GM12878 (cell line): ENCODE data around the gene S100A8. TPM values are rescaled to one million over a fixed set of nuclear protein-coding genes. Genes with fewer than 3 reads are reported as not detected.
A peak's percentile ranks its signal among the peaks of the same experiment; 100 is the strongest.

Source experiments
- ATAC-seq: fragments of 200-7000 bp; cut with Tn5 transposase; 3 replicates; pipeline ENCODE4 v1.9.1; 2020; ENCODE audit warnings: mild to moderate bottlenecking, moderate library complexity
- BruUV-seq: library from RNA; stranded (reverse); fragments of 400-500 nt; replicated peaks from 2 replicates; lab custom pipeline; 2021; lab: Mats Ljungman, UMichigan
- CTCF ChIA-PET: fragments of 300-600 bp; sonication (Branson Sonifier 250); formaldehyde crosslinking; extraction: SDS; loops from one replicate; lab custom pipeline; 2021; ENCODE audit warnings: inconsistent platforms; lab: Yijun Ruan, JAX
- POLR2A ChIA-PET: fragments of 350-600 bp; formaldehyde crosslinking; extraction: SDS; loops from one replicate; lab custom pipeline; 2021; ENCODE audit warnings: inconsistent platforms; lab: Charles Lee
- RAD21 ChIA-PET: fragments of 300-600 bp; sonication (Branson Sonifier 250); formaldehyde crosslinking; loops from one replicate; lab custom pipeline; 2023; ENCODE audit warnings: antibody characterized with exemption; ENCODE audit not compliant: unreplicated experiment; lab: Charles Lee
- SMC1A ChIA-PET: fragments of 300-600 bp; sonication (Branson Sonifier 250); formaldehyde crosslinking; loops from one replicate; lab custom pipeline; 2023; ENCODE audit not compliant: unreplicated experiment, uncharacterized antibody; lab: Charles Lee
- DNase-seq: peaks from one replicate; pipeline ENCODE4 v3.0.0-alpha.2; 2011; ENCODE audit warnings: low read depth, low spot score
- FAIRE-seq: peaks from 3 replicates; lab custom pipeline; 2011; peaks lifted over from hg19 to GRCh38; lab: Jason Lieb, UNC
- H2AFZ ChIP-seq: 2 replicates; pipeline ENCODE4 v1.6.0; 2011; ENCODE audit warnings: low read depth, low read length, control low read depth; ENCODE audit not compliant: control insufficient read depth
- H3K27ac ChIP-seq: 2 replicates; pipeline ENCODE4 v1.5.1; 2011; ENCODE audit warnings: control low read depth; ENCODE audit not compliant: control insufficient read depth, insufficient read depth
- H3K27me3 ChIP-seq, 2 experiments: replicated peaks in 1 of 2; 2 replicates each; pipeline versions ENCODE4 v1.6.0 to v1.6.1; 2011; ENCODE audit warnings: low read length in 1 of 2; ENCODE audit not compliant: control insufficient read depth in 2 of 2, insufficient read depth in 2 of 2
- H3K36me3 ChIP-seq, 2 experiments: 2 replicates each; pipeline ENCODE4 v1.5.1; 2011; ENCODE audit warnings: low read length in 1 of 2; ENCODE audit not compliant: control insufficient read depth in 2 of 2, insufficient read depth in 2 of 2
- H3K4me1 ChIP-seq: 2 replicates; pipeline ENCODE4 v1.6.1; 2011; ENCODE audit warnings: mild to moderate bottlenecking, low read length, moderate library complexity, mixed read lengths; ENCODE audit not compliant: control insufficient read depth, insufficient read depth
- H3K4me2 ChIP-seq: 2 replicates; pipeline ENCODE4 v1.6.0; 2011; ENCODE audit warnings: control low read depth; ENCODE audit not compliant: control insufficient read depth, insufficient read depth
- H3K4me3 ChIP-seq: fragments of 200-600 bp; sonication (generic); 2 replicates; pipeline ENCODE4 v1.5.1; 2016
- H3K79me2 ChIP-seq: 2 replicates; pipeline ENCODE4 v1.6.0; 2011; ENCODE audit warnings: low read length; ENCODE audit not compliant: control insufficient read depth, insufficient read depth
- H3K9ac ChIP-seq: 2 replicates; pipeline ENCODE4 v1.8.0; 2011; ENCODE audit warnings: low read length, control low read depth, mixed read lengths; ENCODE audit not compliant: control insufficient read depth, insufficient read depth
- H3K9me3 ChIP-seq: replicated peaks from 3 replicates; pipeline ENCODE4 v1.5.1; 2011; ENCODE audit warnings: mild to moderate bottlenecking, low read length; ENCODE audit not compliant: control insufficient read depth, insufficient read depth
- H4K20me1 ChIP-seq: 2 replicates; pipeline ENCODE4 v1.6.0; 2011; ENCODE audit not compliant: control insufficient read depth, insufficient read depth
- CHD4 ChIP-seq: fragments of 200-600 bp; sonication (generic); IDR thresholded peaks from 2 replicates; pipeline ENCODE4 v1.6.1; 2016; ENCODE audit warnings: mild to moderate bottlenecking
- CREB1 ChIP-seq: IDR thresholded peaks from 2 replicates; pipeline ENCODE4 v1.6.1; 2012; ENCODE audit warnings: low read depth, mild to moderate bottlenecking, inconsistent platforms
- EP300 ChIP-seq, 2 experiments: fragments of 150-350 bp in 1 of 2; IDR thresholded peaks; 2 replicates each; pipeline ENCODE4 v1.6.1; 2011 to 2012; ENCODE audit warnings: low read depth in 2 of 2, low read length in 2 of 2, borderline replicate concordance in 1 of 2, improper control_type of control experiment in 1 of 2, inconsistent platforms in 1 of 2; ENCODE audit not compliant: control insufficient read depth in 1 of 2
- ESRRA ChIP-seq: IDR thresholded peaks from 2 replicates; pipeline ENCODE4 v1.6.1; 2012; ENCODE audit warnings: mild to moderate bottlenecking, low read length, improper control_type of control experiment
- IKZF2 ChIP-seq, 2 experiments: fragments of 450-650 bp; IDR thresholded peaks; 2 replicates each; pipeline ENCODE4 v1.6.1; 2017; ENCODE audit warnings: mild to moderate bottlenecking in 2 of 2, moderate library complexity in 2 of 2
- MXI1 ChIP-seq: fragments of 150-350 bp; IDR thresholded peaks from 2 replicates; pipeline ENCODE4 v1.6.1; 2011; ENCODE audit warnings: low read depth, mild to moderate bottlenecking, inconsistent platforms, low read length, improper control_type of control experiment
- RAD21 ChIP-seq: IDR thresholded peaks from 2 replicates; pipeline ENCODE4 v1.6.1; 2011; ENCODE audit warnings: mild to moderate bottlenecking, low read depth, low read length, moderate library complexity; ENCODE audit not compliant: insufficient read depth
- SMAD5 ChIP-seq: IDR thresholded peaks from 2 replicates; pipeline ENCODE4 v1.6.1; 2016; ENCODE audit warnings: antibody characterized with exemption, low read depth
- YY1 ChIP-seq: IDR thresholded peaks from 2 replicates; pipeline ENCODE4 v1.6.1; 2011; ENCODE audit warnings: low read depth, mild to moderate bottlenecking, low read length
- ZNF217 ChIP-seq: fragments of 450-650 bp; IDR thresholded peaks from 2 replicates; pipeline ENCODE4 v1.6.1; 2017; ENCODE audit warnings: antibody characterized with exemption, mild to moderate bottlenecking
- WGBS: methylation state at CpG from one replicate; pipeline ENCODE4 v1.1.6; 2016; ENCODE audit warnings: low lambda C conversion rate; ENCODE audit not compliant: insufficient replicate concordance, insufficient coverage; ENCODE audit errors: missing lambda C conversion rate; 5-methylcytosine and 5-hydroxymethylcytosine counted together
- in situ Hi-C: fragments of 300-500 bp; cut with MboI; formaldehyde crosslinking; loops from 9 replicates; pipeline ENCODE4 v1.14.3; 2018; ENCODE audit warnings: mixed read lengths
- intact Hi-C: fragments of 100-400 bp; cut with micrococcal nuclease; formaldehyde crosslinking; loops from one replicate; pipeline ENCODE4 v1.14.2; 2022; ENCODE audit not compliant: unreplicated experiment
- polyA plus RNA-seq, 11 experiments: library from polyadenylated mRNA; depleted of rRNA in 4 of 11; unstranded in 6 of 11; stranded (reverse) in 5 of 11; fragments of >200 nt; fragmentation: Nextera tagmentation in 4 of 11; fragmentation: Illumina TruSeq in 1 of 11; extraction: Ambion mirVana in 4 of 11; extraction: Trizol in 1 of 11; gene quantifications; 1 replicate in 1 of 11; 2 replicates in 10 of 11; pipeline versions ENCODE4 v1.2.1 to v1.2.3, GENCODE V29; 2011 to 2016; ENCODE audit warnings: inconsistent platforms in 2 of 11, missing spikeins in 2 of 11, low read depth in 1 of 11
- total RNA-seq, 4 experiments: library from RNA; depleted of rRNA in 3 of 4; stranded (reverse); fragments of >200 nt in 3 of 4; fragmentation: Illumina TruSeq in 1 of 4; extraction: Trizol in 1 of 4; gene quantifications; 2 replicates each; pipeline versions ENCODE4 v1.2.1 to v1.2.3, GENCODE V29; 2013 to 2021
- TF ChIP-seq, protein P1 (sequence below): fragments of 450-650 bp; IDR thresholded peaks from 2 replicates; pipeline ENCODE4 v1.6.1; 2016; ENCODE audit warnings: mild to moderate bottlenecking
- TF ChIP-seq, protein P2 (sequence below), 3 experiments: IDR thresholded peaks in 2 of 3; conservative IDR thresholded peaks in 1 of 3; 2 replicates each; pipeline ENCODE4 v1.5.1; 2011; ENCODE audit warnings: low read depth in 3 of 3, low read length in 3 of 3, mild to moderate bottlenecking in 3 of 3, control low read depth in 2 of 3, moderate library complexity in 2 of 3, inconsistent platforms in 1 of 3, mixed read lengths in 1 of 3; ENCODE audit not compliant: control insufficient read depth in 2 of 3, insufficient read depth in 1 of 3; ENCODE audit errors: extremely low read depth in 1 of 3
- TF ChIP-seq, protein P3 (sequence below): fragments of 450-650 bp; IDR thresholded peaks from 2 replicates; pipeline ENCODE4 v1.6.1; 2017; ENCODE audit warnings: mild to moderate bottlenecking, moderate library complexity

S100A8 gene
- total and polyA plus RNA-seq, 10 of the 15 experiments (the other 5 are each of a cell fraction or from before 2014, with no cell fraction given): 0.28 TPM; not detected in 9

DNA sequence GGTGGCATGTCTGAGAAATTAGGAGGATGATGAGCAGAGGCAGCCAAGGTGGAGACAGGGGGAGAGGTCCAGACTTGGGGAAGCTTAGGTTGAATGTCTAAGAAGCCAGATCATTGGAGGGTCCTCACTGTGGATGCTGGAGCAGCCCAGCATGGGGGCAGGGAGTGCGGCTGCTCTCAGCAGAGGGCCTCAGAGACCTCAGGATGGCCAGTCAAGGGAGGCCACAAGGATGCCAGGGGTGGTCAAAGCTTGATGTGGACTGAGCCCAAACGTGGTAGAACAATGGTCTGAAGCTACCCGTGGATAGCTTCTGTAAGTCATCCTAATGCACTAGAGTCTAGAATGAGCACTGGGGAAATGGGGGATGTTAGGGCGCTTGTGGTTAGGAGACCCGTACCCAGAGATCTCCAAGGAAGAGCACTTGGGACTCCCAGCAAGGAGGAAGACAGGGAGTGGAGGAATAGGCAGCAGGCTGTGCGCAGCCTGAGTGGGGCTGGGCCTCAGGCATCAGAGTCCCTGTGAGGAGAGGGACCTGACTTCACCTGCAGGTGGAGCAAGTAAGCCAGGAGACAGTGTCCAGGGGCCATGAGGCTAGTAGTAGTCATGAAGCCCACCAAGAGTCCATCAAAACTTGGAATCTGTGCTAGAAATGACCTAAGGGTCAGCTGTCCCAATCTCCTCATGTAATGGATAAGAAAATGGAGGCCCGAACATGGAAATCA lies 37.5 kb downstream of the S100A8 start (continued):
- TF ChIP-seq CHD4 (no peak), RAD21 (peak; percentile 37; the same call in 1 of the 2 replicates), ESRRA (no peak), SMAD5 (no peak)
- TF ChIP-seq, protein P1, sequence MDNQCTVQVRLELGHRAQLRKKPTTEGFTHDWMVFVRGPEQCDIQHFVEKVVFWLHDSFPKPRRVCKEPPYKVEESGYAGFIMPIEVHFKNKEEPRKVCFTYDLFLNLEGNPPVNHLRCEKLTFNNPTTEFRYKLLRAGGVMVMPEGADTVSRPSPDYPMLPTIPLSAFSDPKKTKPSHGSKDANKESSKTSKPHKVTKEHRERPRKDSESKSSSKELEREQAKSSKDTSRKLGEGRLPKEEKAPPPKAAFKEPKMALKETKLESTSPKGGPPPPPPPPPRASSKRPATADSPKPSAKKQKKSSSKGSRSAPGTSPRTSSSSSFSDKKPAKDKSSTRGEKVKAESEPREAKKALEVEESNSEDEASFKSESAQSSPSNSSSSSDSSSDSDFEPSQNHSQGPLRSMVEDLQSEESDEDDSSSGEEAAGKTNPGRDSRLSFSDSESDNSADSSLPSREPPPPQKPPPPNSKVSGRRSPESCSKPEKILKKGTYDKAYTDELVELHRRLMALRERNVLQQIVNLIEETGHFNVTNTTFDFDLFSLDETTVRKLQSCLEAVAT: no peak

DNA sequence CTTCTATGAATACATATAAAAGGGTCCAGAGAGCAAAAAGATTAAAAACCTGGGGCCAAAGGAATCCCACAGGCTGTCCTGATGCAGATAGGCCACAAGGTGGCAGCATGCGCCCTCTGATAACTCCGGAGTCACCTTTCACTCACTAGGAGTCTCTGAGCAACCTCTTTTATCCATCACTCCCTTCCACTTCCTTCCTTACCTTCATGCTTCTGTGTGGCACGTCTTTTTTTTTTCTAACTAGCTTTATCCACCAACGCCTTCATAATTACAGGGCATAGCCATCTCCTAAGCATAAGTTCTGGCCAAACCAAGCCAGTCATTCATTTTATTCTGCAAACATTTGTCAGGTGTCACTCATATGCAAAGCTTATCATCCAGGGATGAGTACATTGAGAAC lies 38.4 kb downstream of the S100A8 start:
- peaks cover 12% of the 10 kb centered on the region for H3K4me1 ChIP-seq
- no peak overlapping the region for H2AFZ ChIP-seq
- H3K27me3 ChIP-seq: no peaks in the 10 kb centered on the region
- in situ Hi-C loops: loop anchor here (5.0 kb wide), 1 partner anchor 145 kb away; no protein-coding TSS in a partner anchor
- H3K4me3 ChIP-seq: no peak overlapping the region
- no TSS peak for BruUV-seq
- POLR2A ChIA-PET: interaction anchor here (0.5 to 1.6 kb wide), 2 partner anchors 40 to 236 kb away, joined by 3 read pairs; partner anchors contain the start of gene PGLYRP3
- no peak overlapping the region for H3K4me2 ChIP-seq
- no peaks in the 10 kb centered on the region for H3K79me2 ChIP-seq
- intact Hi-C loops: loop anchor here (1.0 to 2.0 kb wide), 2 partner anchors 143 to 216 kb away; no protein-coding TSS in a partner anchor
- no peak overlapping the region for H3K27ac ChIP-seq
- 2% methylated on average over 4 of the region's 4 CpGs for WGBS
- ATAC-seq (peak; percentile 73), FAIRE-seq (peak; percentile 68), DNase-seq (no peak)
- no peaks in the 10 kb centered on the region for H4K20me1 ChIP-seq
- CTCF ChIA-PET: interaction anchor here (0.6 to 8.6 kb wide), 39 partner anchors 8 to 1017 kb away, joined by 3 to 326 read pairs (median 3); partner anchors contain the start of genes LORICRIN and PGLYRP3
- H3K36me3 ChIP-seq: no peaks in the 10 kb centered on the region
- H3K9me3 ChIP-seq: no peaks in the 10 kb centered on the region
- no peak overlapping the region for H3K9ac ChIP-seq
- RAD21 ChIA-PET: interaction anchor here (0.6 to 8.4 kb wide), 8 partner anchors 9 to 380 kb away, joined by 3 to 94 read pairs (median 3); partner anchors contain the start of gene PGLYRP3
- SMC1A ChIA-PET: interaction anchor here (0.6 to 6.2 kb wide), 19 partner anchors 9 to 1348 kb away, joined by 3 to 106 read pairs (median 4); partner anchors contain the start of gene PGLYRP3
- TF ChIP-seq, protein P2, sequence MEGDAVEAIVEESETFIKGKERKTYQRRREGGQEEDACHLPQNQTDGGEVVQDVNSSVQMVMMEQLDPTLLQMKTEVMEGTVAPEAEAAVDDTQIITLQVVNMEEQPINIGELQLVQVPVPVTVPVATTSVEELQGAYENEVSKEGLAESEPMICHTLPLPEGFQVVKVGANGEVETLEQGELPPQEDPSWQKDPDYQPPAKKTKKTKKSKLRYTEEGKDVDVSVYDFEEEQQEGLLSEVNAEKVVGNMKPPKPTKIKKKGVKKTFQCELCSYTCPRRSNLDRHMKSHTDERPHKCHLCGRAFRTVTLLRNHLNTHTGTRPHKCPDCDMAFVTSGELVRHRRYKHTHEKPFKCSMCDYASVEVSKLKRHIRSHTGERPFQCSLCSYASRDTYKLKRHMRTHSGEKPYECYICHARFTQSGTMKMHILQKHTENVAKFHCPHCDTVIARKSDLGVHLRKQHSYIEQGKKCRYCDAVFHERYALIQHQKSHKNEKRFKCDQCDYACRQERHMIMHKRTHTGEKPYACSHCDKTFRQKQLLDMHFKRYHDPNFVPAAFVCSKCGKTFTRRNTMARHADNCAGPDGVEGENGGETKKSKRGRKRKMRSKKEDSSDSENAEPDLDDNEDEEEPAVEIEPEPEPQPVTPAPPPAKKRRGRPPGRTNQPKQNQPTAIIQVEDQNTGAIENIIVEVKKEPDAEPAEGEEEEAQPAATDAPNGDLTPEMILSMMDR (IDR thresholded peaks at IDR 0.05 in 2 of 3, conservative IDR thresholded peaks at IDR 0.05 in 1 of 3; ENCODE audit: control insufficient read depth in 2 of 3, extremely low read depth in 1 of 3, insufficient read depth in 1 of 3, low read depth in 3 of 3, low read length in 3 of 3): peak; percentile 80 to 88 (median 83)
- no peak for TF ChIP-seq EP300 (IDR thresholded peaks at IDR 0.05; ENCODE audit: borderline replicate concordance in 1 of 2, control insufficient read depth in 1 of 2, low read depth in 2 of 2, low read length in 2 of 2)
- no peak for TF ChIP-seq CREB1
- TF ChIP-seq YY1: 0 out of 2 replicates have a peak, but pooled peaks have one; percentile 31
- no peak for TF ChIP-seq ZNF217
- TF ChIP-seq IKZF2 (IDR thresholded peaks at IDR 0.05): no peak
- no peak for TF ChIP-seq MXI1
- TF ChIP-seq, protein P3, sequence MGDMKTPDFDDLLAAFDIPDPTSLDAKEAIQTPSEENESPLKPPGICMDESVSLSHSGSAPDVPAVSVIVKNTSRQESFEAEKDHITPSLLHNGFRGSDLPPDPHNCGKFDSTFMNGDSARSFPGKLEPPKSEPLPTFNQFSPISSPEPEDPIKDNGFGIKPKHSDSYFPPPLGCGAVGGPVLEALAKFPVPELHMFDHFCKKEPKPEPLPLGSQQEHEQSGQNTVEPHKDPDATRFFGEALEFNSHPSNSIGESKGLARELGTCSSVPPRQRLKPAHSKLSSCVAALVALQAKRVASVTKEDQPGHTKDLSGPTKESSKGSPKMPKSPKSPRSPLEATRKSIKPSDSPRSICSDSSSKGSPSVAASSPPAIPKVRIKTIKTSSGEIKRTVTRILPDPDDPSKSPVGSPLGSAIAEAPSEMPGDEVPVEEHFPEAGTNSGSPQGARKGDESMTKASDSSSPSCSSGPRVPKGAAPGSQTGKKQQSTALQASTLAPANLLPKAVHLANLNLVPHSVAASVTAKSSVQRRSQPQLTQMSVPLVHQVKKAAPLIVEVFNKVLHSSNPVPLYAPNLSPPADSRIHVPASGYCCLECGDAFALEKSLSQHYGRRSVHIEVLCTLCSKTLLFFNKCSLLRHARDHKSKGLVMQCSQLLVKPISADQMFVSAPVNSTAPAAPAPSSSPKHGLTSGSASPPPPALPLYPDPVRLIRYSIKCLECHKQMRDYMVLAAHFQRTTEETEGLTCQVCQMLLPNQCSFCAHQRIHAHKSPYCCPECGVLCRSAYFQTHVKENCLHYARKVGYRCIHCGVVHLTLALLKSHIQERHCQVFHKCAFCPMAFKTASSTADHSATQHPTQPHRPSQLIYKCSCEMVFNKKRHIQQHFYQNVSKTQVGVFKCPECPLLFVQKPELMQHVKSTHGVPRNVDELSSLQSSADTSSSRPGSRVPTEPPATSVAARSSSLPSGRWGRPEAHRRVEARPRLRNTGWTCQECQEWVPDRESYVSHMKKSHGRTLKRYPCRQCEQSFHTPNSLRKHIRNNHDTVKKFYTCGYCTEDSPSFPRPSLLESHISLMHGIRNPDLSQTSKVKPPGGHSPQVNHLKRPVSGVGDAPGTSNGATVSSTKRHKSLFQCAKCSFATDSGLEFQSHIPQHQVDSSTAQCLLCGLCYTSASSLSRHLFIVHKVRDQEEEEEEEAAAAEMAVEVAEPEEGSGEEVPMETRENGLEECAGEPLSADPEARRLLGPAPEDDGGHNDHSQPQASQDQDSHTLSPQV: no peak
